OCI-LY1 (cell line): Measurements from ENCODE around the gene GLI2.

Experiments used
- CTCF ChIP-seq: fragments of 200-600 bp; sonication (generic), shearing (Covaris generic); IDR thresholded peaks from 2 replicates; pipeline ENCODE4 v1.5.1; 2017; ENCODE audit warnings: mild to moderate bottlenecking, antibody characterized with exemption, low read length, moderate library complexity, mixed read lengths
- EZH2 ChIP-seq: fragments of 200-600 bp; sonication (generic), shearing (Covaris generic); IDR thresholded peaks from 2 replicates; pipeline ENCODE4 v1.8.0; 2017; ENCODE audit warnings: borderline replicate concordance, mixed run types, mild to moderate bottlenecking, antibody characterized with exemption, low read length, moderate library complexity, mixed read lengths

GRCh38 chr2:120769076-120769786 is 33.6 kb downstream of the GLI2 start:
- TF ChIP-seq CTCF: no peak
- no peak for TF ChIP-seq EZH2
